SIG-M5 treated with dmso at 0.1 percent for 504 hours (cell line): Measurements from ENCODE around the gene PLXNC1.

Source experiments
- DNase-seq: peaks from one replicate; lab custom pipeline; 2025; ENCODE audit not compliant: unreplicated experiment; lab: John Stamatoyannopoulos, UW

The PLXNC1 gene

DNA sequence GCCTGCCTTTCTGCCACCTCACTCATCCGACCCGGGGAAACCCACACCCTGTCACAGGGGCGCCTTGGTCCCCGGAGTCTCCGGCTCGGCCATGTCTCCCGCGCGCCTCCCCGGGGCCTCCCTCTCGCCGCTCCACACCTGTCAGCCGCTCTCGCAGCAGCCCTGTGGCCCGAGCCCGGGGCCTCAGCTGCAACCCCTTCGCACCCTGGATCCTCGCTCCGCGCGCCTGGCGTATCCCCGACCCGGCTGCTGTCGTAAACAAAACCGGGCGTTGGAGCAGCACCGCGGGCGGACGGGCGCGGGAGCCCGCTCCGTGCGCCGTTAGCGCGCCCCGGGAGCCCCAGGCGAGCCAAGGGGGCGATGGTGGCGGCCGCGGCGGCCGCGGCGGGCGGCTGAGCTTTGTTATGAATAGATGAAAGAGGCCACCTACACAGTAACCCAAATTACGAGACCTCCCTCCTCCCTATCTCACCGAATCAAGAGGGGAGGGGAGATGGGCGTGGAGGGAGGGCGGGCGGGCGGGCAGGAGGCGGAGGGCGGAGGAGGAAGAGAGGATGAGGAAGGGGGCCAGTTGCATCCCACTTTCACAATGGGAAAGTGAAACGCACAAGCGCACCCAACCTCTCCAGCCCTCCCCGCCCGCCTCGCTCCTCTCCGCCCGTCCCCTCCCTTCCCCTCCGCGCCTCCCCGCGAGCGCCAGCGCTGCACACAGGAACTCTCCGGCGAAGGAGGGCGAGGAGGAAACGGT lies at the start of gene PLXNC1:
PLXNC1 (plus strand) TSS at position 587 of the 748 bp plus-strand sequence. CDS start 395 bp downstream, outside the sequence.
- DNase-seq = peak; percentile 68

DNA sequence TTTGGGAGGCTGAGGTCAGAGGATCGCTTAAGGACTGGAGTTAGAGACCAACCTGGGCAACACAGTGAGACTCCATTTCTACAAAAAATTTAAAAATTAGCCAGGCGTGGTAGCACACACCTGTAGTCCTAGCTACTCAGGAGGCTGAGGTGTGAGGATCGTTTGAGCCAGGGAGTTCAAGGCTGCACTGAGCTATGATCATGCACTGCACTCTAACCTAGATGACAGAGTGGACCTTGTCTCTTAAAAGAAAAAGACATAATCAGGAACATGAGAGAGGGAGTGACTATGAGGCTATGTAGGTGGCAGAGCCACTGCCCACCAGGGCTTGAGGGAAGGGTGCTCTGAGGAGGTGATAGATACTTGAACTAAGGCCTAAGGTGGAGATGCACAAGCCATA lies 49.2 kb upstream of the PLXNC1 start:
- DNase-seq = no peak

DNA sequence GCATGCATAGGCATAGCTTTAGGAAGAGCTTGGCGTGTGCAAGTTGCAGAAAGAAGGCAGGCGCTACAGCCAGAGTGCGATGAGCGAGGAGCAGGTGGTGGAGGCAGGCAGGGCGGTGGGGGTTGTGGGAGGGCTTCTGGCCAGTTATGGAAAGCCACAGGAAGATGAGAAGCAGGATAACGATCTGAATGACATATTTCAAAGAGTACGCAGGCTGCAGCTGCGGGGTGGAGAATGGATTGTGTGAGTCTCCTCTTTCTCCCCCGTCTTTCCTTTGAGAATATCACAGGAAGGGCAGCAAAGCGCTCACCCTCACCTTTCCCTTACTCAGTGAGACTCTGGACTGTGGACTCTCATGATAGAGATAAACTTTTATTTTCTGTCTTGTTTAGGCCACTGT lies 48.7 kb upstream of the PLXNC1 start:
- no peak for DNase-seq

DNA sequence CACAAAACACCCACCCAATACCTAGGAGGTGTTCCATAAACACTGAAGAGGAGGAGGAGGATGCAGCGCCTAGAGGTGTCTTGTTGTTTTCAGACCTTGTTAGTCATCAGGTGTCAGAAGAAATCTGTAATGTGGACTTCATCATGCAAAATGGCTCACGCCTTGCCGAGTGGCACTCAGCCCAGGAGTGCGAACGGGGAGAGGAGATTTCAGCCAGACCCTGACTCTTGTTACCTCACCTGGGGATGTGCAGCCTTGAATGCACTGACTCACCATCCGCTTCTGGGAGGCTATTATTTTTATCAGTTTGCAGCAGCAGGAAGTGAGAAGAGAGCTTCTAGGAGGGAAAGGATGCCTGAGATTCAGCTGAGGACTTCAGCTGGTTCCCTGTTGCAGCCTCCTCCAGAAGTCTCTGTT lies 48.2 kb upstream of the PLXNC1 start:
- DNase-seq = peak; percentile 8

DNA sequence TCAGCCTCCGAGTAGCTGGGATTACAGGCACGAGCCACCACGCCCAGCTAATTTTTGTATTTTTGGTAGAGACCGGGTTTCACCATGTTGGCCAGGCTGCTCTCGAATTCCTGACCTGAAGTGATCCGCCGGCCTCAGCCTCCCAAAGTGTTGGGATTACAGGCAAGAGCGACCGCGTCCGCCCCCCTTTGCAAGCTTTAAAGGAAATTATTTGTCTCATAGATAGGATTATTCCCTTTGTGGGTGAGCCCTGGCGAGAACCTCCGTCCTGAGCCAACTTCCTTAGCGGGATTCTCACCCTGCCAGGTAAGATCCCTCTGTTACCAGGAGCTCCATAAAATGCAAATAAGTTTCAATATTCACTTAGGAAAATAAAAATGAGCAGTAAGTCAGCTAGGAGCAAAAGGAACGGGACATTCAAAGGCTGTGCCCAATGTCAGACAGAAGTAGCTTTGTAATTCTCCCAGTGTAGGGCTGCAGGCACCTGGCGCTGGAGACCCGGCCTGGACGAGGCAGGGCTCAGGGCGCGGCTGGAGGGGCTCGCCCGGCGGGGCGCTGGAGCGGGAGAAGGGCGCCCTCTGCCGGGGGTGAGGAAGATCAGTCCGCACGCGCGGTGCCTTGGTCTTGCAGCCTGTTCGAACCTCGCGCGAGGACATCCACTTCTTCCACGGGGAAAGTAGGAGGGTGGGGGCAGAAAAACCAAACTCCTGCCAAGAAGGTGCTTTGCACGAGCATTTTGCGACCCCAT lies 47.2 kb upstream of the PLXNC1 start:
- peak; percentile 83 for DNase-seq

DNA sequence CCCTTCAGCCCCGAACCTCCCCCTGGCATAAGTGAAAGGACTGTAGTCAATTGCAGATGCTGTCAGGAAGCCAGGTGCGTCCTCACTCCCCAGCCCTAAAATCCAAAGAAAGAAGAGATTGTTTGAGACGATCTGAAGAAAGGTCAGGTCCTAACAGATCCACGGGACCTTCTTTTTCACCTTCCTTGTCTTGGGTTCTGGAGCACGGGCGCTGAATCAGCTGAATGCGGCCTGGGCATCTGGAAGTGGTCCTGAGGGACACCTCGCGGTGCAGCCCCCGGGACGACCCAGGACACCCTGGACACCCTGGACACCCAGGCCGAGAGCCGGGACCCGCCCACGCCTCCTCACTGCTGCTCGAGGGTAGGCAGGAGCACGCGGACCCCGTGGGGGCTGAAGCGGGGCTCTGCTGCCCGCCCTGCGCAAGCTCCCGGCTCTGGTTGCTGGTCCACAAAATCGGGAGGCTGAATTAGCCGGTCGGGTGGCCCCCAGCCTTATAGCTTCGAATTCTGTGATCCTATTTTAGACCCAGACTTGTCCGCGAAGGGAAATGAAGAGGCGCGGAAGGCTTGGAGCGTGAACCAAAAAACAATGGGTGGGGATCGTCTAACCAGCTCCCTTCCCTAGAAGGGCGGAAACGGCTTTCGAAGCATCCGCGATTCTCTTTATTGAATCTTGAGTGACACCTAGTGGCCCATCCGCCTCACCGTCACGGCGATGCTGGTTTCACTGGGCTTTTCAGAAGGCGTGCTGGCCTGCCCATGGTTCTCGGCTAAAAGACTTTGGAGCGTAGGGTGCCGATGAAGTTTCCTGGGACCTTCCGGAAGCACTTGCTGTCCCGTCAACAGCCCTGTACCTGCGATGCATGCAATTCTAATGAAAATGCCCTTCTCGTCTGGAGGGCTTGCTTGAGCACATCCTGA lies 46.4 kb upstream of the PLXNC1 start:
- peak; percentile 87 for DNase-seq

DNA sequence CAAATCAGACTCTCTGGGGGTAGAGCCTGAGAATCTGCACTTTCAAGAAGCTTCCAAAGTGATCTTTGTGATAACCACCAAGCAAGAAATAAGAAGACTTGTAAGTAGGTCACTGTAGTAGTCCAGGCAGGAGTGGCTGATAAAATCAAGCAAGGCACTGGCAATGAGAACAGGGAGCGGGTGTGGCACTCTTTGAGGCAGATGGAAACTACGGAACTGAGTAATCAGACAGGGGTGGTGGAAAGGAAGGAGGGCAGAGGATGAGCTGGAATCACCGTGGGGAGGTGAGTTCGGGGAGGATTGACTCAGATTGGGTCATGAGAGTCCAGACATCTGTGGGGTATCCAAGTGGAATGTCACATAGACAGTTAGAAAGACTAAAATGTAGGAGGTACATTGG lies 44.4 kb upstream of the PLXNC1 start:
- DNase-seq = no peak

DNA sequence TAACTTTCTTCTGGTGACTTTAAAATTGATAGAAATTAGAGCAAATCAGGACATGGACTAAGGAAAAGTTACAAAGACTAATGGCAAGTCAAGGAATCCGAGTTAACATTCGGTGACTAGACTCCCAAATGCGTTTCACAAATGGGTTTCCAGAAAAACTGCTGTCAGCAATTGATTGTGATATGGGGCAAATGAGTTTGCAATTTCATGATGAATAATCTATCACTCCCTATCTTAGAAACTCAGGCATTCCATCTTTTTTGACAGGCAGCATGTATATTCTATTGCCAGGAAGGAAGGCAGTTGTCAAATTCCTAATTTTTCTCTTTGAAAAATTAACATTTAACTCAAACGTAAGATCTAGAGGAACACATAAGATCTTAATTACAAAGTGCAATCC lies 40.5 kb upstream of the PLXNC1 start:
- no peak for DNase-seq

DNA sequence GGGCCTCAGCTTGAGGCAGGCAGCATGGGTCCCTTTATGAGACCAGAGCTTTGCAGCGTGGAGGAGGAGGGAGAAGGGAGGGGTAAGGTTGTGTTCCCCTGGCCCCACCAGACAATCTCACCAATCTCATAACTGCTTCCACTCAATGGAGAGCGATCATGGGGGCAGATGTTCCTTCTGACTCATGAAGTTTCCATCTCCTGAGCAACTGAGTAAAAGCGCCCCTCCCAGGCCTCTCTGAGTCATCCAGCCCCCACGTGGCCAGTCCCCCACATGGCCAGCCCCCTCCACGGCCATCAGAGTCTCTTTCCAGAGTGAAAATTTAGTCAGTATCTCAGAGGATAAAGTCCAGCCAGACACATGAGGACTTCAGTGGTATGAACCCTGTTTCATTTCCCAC lies 39.2 kb upstream of the PLXNC1 start:
- DNase-seq = no peak

DNA sequence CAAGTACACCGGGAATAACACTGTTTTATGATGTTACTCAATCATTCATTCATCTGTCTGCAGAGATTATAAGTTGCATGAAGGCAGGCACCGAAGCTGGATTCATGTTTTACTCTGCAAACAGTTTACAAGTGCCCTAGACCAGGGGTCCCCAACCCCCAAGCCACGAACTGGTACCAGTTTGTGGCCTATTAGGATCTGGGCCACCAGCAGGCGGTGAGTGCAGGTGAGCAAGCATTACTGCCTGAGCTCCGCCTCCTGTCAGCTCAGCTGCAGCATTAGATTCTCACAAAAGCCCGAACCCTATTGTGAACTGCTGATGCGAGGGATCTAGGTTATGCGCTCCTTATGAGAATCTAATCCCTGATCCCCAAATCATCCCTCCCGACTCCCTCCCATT lies 38.1 kb upstream of the PLXNC1 start:
- no peak for DNase-seq

DNA sequence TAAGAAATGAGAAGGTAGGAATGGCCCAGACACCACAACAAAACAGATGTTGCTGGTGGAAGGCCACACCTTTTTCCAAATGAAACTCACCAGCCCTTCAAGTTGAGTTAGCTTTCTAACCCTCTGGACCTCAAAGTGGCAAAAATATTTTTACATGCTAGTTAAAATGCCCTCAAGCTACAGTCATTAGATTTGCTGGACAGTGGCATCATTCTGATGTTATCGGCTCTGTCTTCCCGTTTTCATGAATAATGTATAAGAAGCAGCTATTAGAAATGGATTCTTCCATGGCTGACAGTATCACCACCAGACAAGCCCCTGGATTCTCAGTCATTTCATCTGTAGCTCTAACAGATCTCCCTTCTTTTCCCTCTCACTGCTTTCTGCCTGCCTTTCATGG lies 37.1 kb upstream of the PLXNC1 start:
- no peak for DNase-seq

DNA sequence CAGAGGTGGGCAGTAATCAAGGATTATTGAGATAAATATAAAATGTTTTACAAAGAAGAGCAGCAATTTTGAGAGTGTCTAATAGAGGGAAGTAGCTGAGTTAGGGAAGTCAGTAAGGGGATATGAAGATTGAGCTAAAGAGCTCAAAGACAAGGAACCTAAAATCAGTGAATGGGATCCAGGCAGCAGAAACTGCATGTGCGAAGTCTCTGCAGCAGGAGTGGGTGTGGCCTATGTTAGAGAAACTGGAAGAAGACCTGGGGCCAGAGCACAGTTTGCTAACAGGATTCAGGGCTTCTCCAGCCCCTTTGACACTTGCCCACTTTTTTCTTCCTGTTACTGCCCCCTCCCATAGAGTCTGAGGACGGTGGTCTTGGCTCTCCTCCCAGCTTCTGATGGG lies 36.3 kb upstream of the PLXNC1 start:
- DNase-seq = peak; percentile 54

DNA sequence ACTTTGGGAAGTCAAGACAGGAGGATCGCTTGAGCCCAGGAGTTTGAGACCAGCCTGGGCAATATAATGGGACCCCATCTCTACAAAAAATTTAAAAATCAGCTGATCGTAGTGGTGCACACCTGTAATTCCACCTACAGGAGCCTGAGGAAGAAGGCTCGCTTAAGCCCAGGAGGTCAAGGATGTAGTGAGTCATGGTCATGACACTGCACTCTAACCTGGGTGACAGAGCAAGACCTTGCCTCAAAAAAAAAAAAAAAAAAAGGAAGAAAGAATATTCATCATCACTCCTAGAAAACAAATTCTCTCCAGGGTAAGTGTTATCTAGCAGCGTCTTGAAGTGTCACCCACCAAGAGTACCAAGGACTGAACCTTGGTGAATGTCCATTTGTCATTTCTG lies 34.2 kb upstream of the PLXNC1 start:
- no peak for DNase-seq

DNA sequence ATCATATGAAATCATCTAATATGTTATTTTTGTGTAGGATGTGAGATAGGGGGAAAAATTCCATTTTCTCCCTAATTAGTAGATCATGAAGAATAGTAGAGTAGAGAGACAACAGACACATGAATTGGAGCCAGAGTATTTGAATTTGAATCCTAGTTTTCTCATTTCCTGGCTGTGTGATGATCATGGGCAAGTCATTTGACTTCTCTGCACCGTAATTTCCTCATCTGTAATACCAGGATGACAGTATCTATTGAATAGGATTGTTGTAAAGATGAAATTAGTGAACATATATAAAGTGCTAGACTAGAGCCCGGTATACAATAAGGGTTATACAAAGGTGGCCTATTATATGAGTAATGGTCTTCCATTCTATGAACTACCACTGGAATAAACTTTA lies 32.2 kb upstream of the PLXNC1 start:
- DNase-seq = no peak

DNA sequence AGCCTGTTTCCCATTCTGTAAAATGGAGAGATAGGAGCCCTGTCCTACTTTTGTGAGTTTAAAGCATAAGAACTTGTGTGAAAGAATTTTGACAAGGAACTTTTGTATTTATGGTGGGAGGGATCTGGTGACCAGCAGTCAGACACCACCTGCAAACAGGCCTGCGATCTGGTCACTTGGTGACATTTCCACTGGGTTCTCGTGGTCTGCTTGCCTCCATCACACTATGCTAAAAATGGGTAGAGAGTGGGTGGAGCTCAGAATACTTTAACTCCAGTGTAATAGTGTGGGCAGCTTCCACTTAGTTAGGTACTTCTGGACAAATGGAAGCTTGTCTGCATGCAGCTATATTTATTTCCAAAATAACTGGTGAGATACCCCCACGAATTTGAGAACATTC lies 26.5 kb upstream of the PLXNC1 start:
- DNase-seq = no peak

DNA sequence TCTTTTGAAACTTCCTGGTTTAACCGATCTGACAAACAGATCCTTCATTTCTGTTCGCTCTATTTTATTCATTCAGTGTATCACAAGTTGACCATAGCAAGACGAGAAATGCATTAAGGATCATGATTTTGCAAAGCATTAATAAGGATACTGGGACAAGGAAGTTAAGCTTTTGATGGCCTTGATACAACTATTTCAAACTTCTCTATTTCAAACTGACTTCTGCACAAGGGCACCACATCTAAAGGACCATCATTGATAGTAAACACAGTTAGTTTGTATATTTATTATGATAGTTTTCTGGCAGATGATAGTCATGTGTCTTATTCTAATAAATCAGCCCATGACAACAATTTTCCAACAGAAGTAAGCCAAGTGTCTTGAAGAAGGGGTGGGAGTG lies 25.8 kb upstream of the PLXNC1 start:
- no peak for DNase-seq

DNA sequence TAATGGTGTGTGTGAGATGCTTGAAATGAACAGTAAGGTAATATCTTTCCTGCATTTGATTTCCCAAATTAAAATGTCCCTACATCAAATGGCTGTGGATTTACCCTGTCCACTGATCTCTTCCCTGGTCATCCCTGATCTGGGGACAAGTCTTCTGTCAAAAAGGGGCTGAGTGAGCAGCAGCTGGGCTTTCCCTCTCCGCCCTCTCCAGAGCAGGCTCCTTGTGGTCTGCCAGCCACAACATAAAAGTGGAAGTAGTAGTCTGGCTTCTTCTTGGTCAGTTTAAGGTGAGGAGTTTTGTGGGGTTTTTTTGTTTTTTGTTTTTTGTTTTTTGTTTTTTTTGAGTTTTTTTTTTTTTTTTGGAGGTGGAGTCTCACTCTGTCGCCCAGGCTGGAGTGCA lies 25.2 kb upstream of the PLXNC1 start:
- DNase-seq = peak; percentile 27

DNA sequence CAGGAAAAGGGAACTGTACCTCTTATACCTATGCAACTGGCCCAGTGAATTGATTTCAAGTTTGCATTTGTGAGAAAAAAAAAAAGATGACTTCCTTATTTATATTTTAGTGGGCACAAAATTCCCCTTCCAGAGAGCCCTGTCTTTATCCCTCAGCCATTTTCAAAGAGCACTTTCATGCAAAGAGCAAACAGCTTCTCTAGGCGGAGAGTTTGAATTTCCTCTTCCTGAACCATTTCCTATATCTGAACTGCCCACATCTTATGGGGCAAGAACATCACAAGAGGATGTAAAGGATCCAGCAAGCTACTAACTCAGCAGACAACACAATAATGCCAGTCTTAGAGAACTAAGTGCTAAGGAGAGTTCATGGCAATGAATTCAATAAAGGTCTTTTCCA lies 22.3 kb upstream of the PLXNC1 start:
- DNase-seq = peak; percentile 41

DNA sequence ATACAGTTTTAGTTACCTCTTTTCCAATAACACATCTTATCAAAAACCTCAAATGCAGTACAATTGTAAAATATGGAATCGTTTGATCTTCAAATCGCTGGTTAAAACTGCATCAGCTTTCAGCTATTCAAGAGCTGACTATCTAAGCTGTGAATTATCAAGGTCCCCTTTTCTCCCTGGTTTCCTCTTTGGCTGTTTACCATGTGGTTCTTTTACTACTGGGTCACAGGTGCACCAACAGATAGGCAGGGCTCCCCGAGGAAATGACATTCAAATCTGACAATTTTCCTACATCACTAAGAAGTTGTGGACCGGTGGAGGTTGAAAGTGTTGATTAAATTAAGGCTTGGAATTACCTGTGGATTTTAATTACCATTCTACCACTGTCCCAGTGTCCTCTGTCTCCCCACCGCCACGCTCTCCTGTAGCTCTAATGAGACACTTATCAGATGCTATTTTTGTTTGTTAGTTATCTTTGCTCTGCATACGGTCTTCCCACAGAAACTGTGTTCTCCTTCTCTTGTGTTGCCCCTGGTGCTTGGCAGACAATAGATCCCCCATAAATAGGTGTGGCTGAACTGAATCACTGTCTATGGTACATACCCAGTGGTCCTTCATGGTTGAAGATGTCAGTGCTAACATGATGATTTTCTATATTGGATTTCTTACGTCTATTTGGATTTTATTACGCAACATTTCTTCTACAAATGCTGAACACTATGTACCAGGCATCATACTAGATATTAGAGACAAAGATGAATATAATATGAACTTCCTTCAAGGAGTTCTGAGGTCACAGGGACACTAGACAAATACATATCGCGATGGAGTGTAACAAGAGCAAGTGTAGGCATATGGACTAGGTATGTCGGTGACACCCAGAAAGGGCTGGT lies 20.9 kb upstream of the PLXNC1 start:
- DNase-seq = no peak

DNA sequence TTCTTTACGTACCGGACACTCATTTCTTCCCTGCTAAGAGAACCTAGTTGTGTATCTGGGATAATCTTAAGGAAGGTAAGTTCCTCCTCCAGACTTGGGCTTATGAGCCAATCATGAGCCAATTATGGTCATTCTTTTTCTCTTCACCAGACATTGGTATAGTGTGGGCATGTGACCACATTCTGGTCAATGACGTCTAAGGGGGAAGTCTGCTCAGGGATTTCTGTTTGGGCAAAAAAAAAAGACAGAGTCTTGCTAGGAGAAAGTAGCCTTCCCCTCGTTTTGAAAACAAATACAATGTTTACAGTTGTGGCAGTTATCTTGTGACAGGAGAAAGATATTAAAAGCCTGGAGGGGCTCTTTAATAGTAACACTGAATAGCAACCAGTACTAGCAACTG lies 20.1 kb upstream of the PLXNC1 start:
- no peak for DNase-seq
